Measurements from ENCODE around the gene RALB.

- TF ChIP-seq CTCF (IDR thresholded peaks at IDR 0.05) (no peak), POLR2A (IDR thresholded peaks at IDR 0.05) (no peak)
Observed at GRCh38 chr2:120312860-120313694, 60.4 kb downstream of the RALB start.

Measured in lower leg skin (tissue), 3 donors.